HG02840 (cell line): ENCODE data around the gene ALDH3B1.
A peak's percentile ranks its signal among the peaks of the same experiment; 100 is the strongest.

Source experiments
- ATAC-seq: cut with Tn5 transposase; IDR thresholded peaks from one replicate; pipeline ENCODE4 v1.9.1; 2021; ENCODE audit warnings: mild to moderate bottlenecking, moderate library complexity, moderate number of reproducible peaks; ENCODE audit not compliant: unreplicated experiment, low FRiP score

Gene ALDH3B1

GRCh38 chr11:68027667-68028066 lies 17.5 kb downstream of the ALDH3B1 start:
- no peak for ATAC-seq

- no peak for ATAC-seq
Observed at GRCh38 chr11:68028802-68029545, 18.8 kb downstream of the ALDH3B1 start.

GRCh38 chr11:68030318-68031143 lies 20.4 kb downstream of the ALDH3B1 start, which contains the start of gene NDUFS8:
Gene NDUFS8 (plus strand): TSS chr11:68030681. CDS start chr11:68032152, 1,471 bp downstream.
- ATAC-seq, result peak; percentile 92

GRCh38 chr11:68031144-68031464 lies 21.0 kb downstream of the ALDH3B1 start:
- no peak for ATAC-seq

- no peak for ATAC-seq
Observed at GRCh38 chr11:68032003-68032402, 21.9 kb downstream of the ALDH3B1 start.

GRCh38 chr11:68032997-68033707 lies 23.0 kb downstream of the ALDH3B1 start:
- ATAC-seq, result no peak

GRCh38 chr11:68033708-68034045 lies 23.6 kb downstream of the ALDH3B1 start:
- no peak for ATAC-seq

- no peak for ATAC-seq
Observed at GRCh38 chr11:68035266-68035876, 25.2 kb downstream of the ALDH3B1 start.

- no peak for ATAC-seq
Observed at GRCh38 chr11:68036141-68036716, 26.1 kb downstream of the ALDH3B1 start.

GRCh38 chr11:68036717-68037239 lies 26.7 kb downstream of the ALDH3B1 start:
- ATAC-seq, result no peak

- no peak for ATAC-seq
Observed at GRCh38 chr11:68037411-68038225, 27.5 kb downstream of the ALDH3B1 start.

- no peak for ATAC-seq
Observed at GRCh38 chr11:68038226-68038717, 28.1 kb downstream of the ALDH3B1 start.

- ATAC-seq, result no peak
Observed at GRCh38 chr11:68038718-68039525, 28.8 kb downstream of the ALDH3B1 start, which contains the start of gene TCIRG1. Gene TCIRG1 (plus strand): TSS chr11:68039025. CDS start chr11:68041272, 2,247 bp downstream.

GRCh38 chr11:68039526-68040086 lies 29.5 kb downstream of the ALDH3B1 start:
- ATAC-seq, result no peak

- peak; percentile 55 for ATAC-seq
Observed at GRCh38 chr11:68040101-68040956, 30.2 kb downstream of the ALDH3B1 start.

- ATAC-seq, result no peak
Observed at GRCh38 chr11:68040957-68041591, 30.9 kb downstream of the ALDH3B1 start.
